ENCODE measurements around the gene PLRG1. TPM values are rescaled to one million over a fixed set of nuclear protein-coding genes. Genes with fewer than 3 reads are reported as not detected.

PLRG1 gene
- total RNA-seq, 4 donors from 2014 or later = 32.7 to 47.2 (median 36.5) TPM

- H3K27ac ChIP-seq = no peak overlapping the region
- H3K27me3 ChIP-seq = no peaks in the 10 kb centered on the region
- TF ChIP-seq EP300 (IDR thresholded peaks at IDR 0.05) (no peak), POLR2A (IDR thresholded peaks at IDR 0.05) (no peak)
- TF ChIP-seq, protein P1, sequence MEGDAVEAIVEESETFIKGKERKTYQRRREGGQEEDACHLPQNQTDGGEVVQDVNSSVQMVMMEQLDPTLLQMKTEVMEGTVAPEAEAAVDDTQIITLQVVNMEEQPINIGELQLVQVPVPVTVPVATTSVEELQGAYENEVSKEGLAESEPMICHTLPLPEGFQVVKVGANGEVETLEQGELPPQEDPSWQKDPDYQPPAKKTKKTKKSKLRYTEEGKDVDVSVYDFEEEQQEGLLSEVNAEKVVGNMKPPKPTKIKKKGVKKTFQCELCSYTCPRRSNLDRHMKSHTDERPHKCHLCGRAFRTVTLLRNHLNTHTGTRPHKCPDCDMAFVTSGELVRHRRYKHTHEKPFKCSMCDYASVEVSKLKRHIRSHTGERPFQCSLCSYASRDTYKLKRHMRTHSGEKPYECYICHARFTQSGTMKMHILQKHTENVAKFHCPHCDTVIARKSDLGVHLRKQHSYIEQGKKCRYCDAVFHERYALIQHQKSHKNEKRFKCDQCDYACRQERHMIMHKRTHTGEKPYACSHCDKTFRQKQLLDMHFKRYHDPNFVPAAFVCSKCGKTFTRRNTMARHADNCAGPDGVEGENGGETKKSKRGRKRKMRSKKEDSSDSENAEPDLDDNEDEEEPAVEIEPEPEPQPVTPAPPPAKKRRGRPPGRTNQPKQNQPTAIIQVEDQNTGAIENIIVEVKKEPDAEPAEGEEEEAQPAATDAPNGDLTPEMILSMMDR (IDR thresholded peaks at IDR 0.05) = no peak
- H3K4me1 ChIP-seq = no peaks in the 10 kb centered on the region
- WGBS, 2 donors = 93 to 96% methylated on average over 1 of the region's 1 CpG
- no peak for DNase-seq (ENCODE audit: low spot score in 2 of 2)
- H3K9me3 ChIP-seq = no peaks in the 10 kb centered on the region
- H3K4me3 ChIP-seq = no peak overlapping the region
- H3K36me3 ChIP-seq = no peaks in the 10 kb centered on the region
Observed at GRCh38 chr4:154564311-154564710, 14.1 kb upstream of the PLRG1 start.

DNA sequence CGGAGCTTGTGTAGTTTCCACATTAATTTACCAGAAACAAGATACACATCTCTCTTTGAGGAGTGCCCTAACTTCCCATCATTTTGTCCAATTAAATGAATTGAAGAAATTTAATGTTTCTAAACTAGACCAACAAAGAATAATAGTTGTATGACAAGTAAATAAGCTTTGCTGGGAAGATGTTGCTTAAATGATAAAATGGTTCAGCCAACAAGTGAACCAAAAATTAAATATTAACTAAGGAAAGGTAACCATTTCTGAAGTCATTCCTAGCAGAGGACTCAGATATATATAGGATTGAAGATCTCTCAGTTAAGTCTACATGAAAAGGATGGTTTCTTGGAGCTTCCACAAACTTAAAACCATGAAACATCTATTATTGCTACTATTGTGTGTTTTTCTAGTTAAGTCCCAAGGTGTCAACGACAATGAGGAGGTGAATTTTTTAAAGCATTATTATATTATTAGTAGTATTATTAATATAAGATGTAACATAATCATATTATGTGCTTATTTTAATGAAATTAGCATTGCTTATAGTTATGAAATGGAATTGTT lies 12.6 kb upstream of the PLRG1 start, which contains the start of gene FGB:
FGB (plus strand) TSS at position 315 of the 558 bp plus-strand sequence; CDS start at position 323, 8 bp downstream.
- Histone ChIP-seq H3K27me3 (no peaks in the 10 kb centered on the region), H3K9me3 (no peaks in the 10 kb centered on the region), H3K4me3 (no peak within 1 kb of the TSS), H3K36me3 (no peaks in the 10 kb centered on the region), H3K27ac (no peak within 1 kb of the TSS), H3K4me1 (no peaks in the 10 kb centered on the region)
- TF ChIP-seq, protein P1 (IDR thresholded peaks at IDR 0.05) = no peak
- no peak for TF ChIP-seq EP300 (IDR thresholded peaks at IDR 0.05)
- no peak for TF ChIP-seq POLR2A (IDR thresholded peaks at IDR 0.05)
- WGBS, 2 donors = 73% methylated on average over 2 of the region's 2 CpGs
- DNase-seq (ENCODE audit: low spot score in 2 of 2) = no peak

- DNase-seq (ENCODE audit: low spot score in 2 of 2) = no peak
- H3K36me3 ChIP-seq = no peaks in the 10 kb centered on the region
- H3K27ac ChIP-seq = no peak overlapping the region
- H3K4me1 ChIP-seq = no peaks in the 10 kb centered on the region
- TF ChIP-seq, protein P1 (IDR thresholded peaks at IDR 0.05) = no peak
- no peak for TF ChIP-seq POLR2A (IDR thresholded peaks at IDR 0.05)
- no peak for TF ChIP-seq EP300 (IDR thresholded peaks at IDR 0.05)
- no peak overlapping the region for H3K4me3 ChIP-seq
- H3K27me3 ChIP-seq = no peaks in the 10 kb centered on the region
- WGBS, 2 donors = 59 to 61% methylated on average over 4 of the region's 4 CpGs
- H3K9me3 ChIP-seq = no peaks in the 10 kb centered on the region
Observed at GRCh38 chr4:154560824-154561231, 10.6 kb upstream of the PLRG1 start.

GRCh38 chr4:154560419-154560801 lies 10.2 kb upstream of the PLRG1 start:
- Histone ChIP-seq H3K9me3 (no peaks in the 10 kb centered on the region), H3K36me3 (no peaks in the 10 kb centered on the region), H3K27ac (no peak overlapping the region), H3K4me1 (no peaks in the 10 kb centered on the region), H3K27me3 (no peaks in the 10 kb centered on the region), H3K4me3 (no peak overlapping the region)
- no peak for TF ChIP-seq POLR2A (IDR thresholded peaks at IDR 0.05)
- TF ChIP-seq EP300 (IDR thresholded peaks at IDR 0.05) = no peak
- TF ChIP-seq, protein P1 (IDR thresholded peaks at IDR 0.05) = no peak
- no peak for DNase-seq (ENCODE audit: low spot score in 2 of 2)
- 92 to 93% methylated on average over 1 of the region's 1 CpG for WGBS, 2 donors

GRCh38 chr4:154559494-154560418 lies 9.6 kb upstream of the PLRG1 start:
- no peak for DNase-seq (ENCODE audit: low spot score in 2 of 2)
- Histone ChIP-seq H3K36me3 (no peaks in the 10 kb centered on the region), H3K9me3 (no peaks in the 10 kb centered on the region), H3K4me3 (no peak overlapping the region), H3K4me1 (no peaks in the 10 kb centered on the region), H3K27ac (no peak overlapping the region), H3K27me3 (no peaks in the 10 kb centered on the region)
- WGBS, 2 donors = 62 to 63% methylated on average over 9 of the region's 9 CpGs
- TF ChIP-seq EP300 (IDR thresholded peaks at IDR 0.05) = no peak
- TF ChIP-seq, protein P1 (IDR thresholded peaks at IDR 0.05) = peak in 3 of 5 experiments; percentile 26 to 43 (median 40)
